K562 (cell line): ENCODE data around the gene NKIRAS1. TPM values are rescaled to one million over a fixed set of nuclear protein-coding genes. Genes with fewer than 3 reads are reported as not detected.

Source experiments
- DLX4 ChIP-seq: fragments of 250-450 bp; sonication (Bioruptor Pico); IDR thresholded peaks from 2 replicates; pipeline ENCODE4 v1.6.1; 2021; ENCODE audit warnings: mild to moderate bottlenecking
- E2F6 ChIP-seq, 2 experiments: IDR thresholded peaks; 2 replicates each; pipeline ENCODE4 v1.6.1; 2011; ENCODE audit warnings: borderline replicate concordance in 1 of 2, control low read depth in 1 of 2, low read depth in 1 of 2, low read length in 1 of 2, mild to moderate bottlenecking in 1 of 2, mixed read lengths in 1 of 2, moderate library complexity in 1 of 2; ENCODE audit not compliant: insufficient read depth in 1 of 2, insufficient read length in 1 of 2, poor library complexity in 1 of 2, severe bottlenecking in 1 of 2; ENCODE audit errors: extremely low read depth in 1 of 2
- HMG20B ChIP-seq: fragments of 250-450 bp; sonication (Bioruptor Pico); IDR thresholded peaks from 2 replicates; pipeline ENCODE4 v1.5.0; 2021; ENCODE audit warnings: mild to moderate bottlenecking
- MYC ChIP-seq, 2 experiments: fragments of 250-450 bp in 1 of 2; sonication (Bioruptor Pico) in 1 of 2; IDR thresholded peaks; 2 replicates each; pipeline versions ENCODE4 v1.5.1 to v1.6.1; 2012 to 2021; ENCODE audit warnings: low read depth in 2 of 2, borderline replicate concordance in 1 of 2, improper control_type of control experiment in 1 of 2, low read length in 1 of 2, mild to moderate bottlenecking in 1 of 2, moderate library complexity in 1 of 2
- RREB1 ChIP-seq: fragments of 250-450 bp; sonication (Bioruptor Pico); IDR thresholded peaks from 2 replicates; pipeline ENCODE4 v1.4.0; 2020
- SLC30A9 ChIP-seq: fragments of 250-450 bp; sonication (Bioruptor Pico); IDR thresholded peaks from 2 replicates; pipeline ENCODE4 v1.8.0; 2022; ENCODE audit warnings: mild to moderate bottlenecking, moderate library complexity
- TAF15 ChIP-seq: fragments of 200-400 bp; formaldehyde crosslinking; IDR thresholded peaks from 2 replicates; pipeline ENCODE4 v1.6.1; 2017; ENCODE audit warnings: mild to moderate bottlenecking, low read depth, low read length, moderate library complexity
- ZNF217 ChIP-seq: sonication (generic); formaldehyde crosslinking; IDR thresholded peaks from 2 replicates; pipeline ENCODE4 v1.8.0; 2022; ENCODE audit warnings: mild to moderate bottlenecking, missing genetic modification reagents
- ZNF354B ChIP-seq: fragments of 250-450 bp; sonication (Bioruptor Pico); IDR thresholded peaks from 2 replicates; pipeline ENCODE4 v1.4.0; 2020
- ZNF449 ChIP-seq: fragments of 250-450 bp; sonication (Bioruptor Pico); IDR thresholded peaks from 2 replicates; pipeline ENCODE4 v1.8.0; 2022; ENCODE audit warnings: moderate library complexity, mild to moderate bottlenecking, inconsistent platforms
- ZNF511 ChIP-seq: sonication (generic); formaldehyde crosslinking; IDR thresholded peaks from 2 replicates; pipeline ENCODE4 v1.8.0; 2022; ENCODE audit warnings: mild to moderate bottlenecking, missing genetic modification reagents
- ZNF696 ChIP-seq: fragments of 250-450 bp; sonication (Bioruptor Pico); conservative IDR thresholded peaks from 2 replicates; pipeline ENCODE4 v1.4.0; 2020; ENCODE audit warnings: mild to moderate bottlenecking, moderate library complexity
- polyA plus RNA-seq, 8 experiments: library from polyadenylated mRNA; depleted of rRNA in 4 of 8; stranded (reverse) in 5 of 8; unstranded in 3 of 8; fragments of >200 nt; fragmentation: Nextera tagmentation in 2 of 8; fragmentation: Illumina TruSeq in 1 of 8; extraction: Ambion mirVana in 2 of 8; extraction: Trizol in 1 of 8; gene quantifications; 2 replicates each; pipeline versions ENCODE4 v1.2.1 to v1.2.3, GENCODE V29; 2011 to 2014; ENCODE audit warnings: inconsistent platforms in 1 of 8, missing spikeins in 1 of 8
- total RNA-seq, 7 experiments: library from RNA; depleted of rRNA in 6 of 7; stranded (reverse); fragments of >200 nt in 6 of 7; fragmentation: Illumina TruSeq in 2 of 7; extraction: Trizol in 2 of 7; gene quantifications; 2 replicates each; pipeline versions ENCODE4 v1.2.1 to v1.2.3, GENCODE V29; 2011 to 2021; ENCODE audit warnings: low replicate concordance in 1 of 7

Gene NKIRAS1
- total and polyA plus RNA-seq, 9 of the 15 experiments (the other 6 are each of a cell fraction or from before 2014, with no cell fraction given), result 5.1 to 10.3 (median 6.3) TPM

- TF ChIP-seq E2F6 (IDR thresholded peaks at IDR 0.05; ENCODE audit: borderline replicate concordance in 1 of 2, extremely low read depth in 1 of 2, insufficient read depth in 1 of 2, insufficient read length in 1 of 2, low read depth in 1 of 2, low read length in 1 of 2, poor library complexity in 1 of 2, severe bottlenecking in 1 of 2) (no peak), SLC30A9 (CRISPR knock-in tag) (no peak), HMG20B (no peak), DLX4 (CRISPR knock-in tag) (no peak), MYC (IDR thresholded peaks at IDR 0.05; ENCODE audit: low read depth, low read length) (0 out of 2 replicates have a peak, but pooled peaks have one; percentile 4), MYC (CRISPR knock-in tag; IDR thresholded peaks at IDR 0.05; ENCODE audit: borderline replicate concordance, low read depth) (no peak), ZNF696 (CRISPR knock-in tag) (no peak), TAF15 (no peak), RREB1 (CRISPR knock-in tag) (no peak), ZNF354B (CRISPR knock-in tag) (no peak), ZNF217 (CRISPR knock-in tag) (no peak), ZNF449 (no peak), ZNF511 (CRISPR knock-in tag) (no peak)
- TF ChIP-seq, all 486 proteins: peak for 9
Observed at GRCh38 chr3:23944007-23944783, 27.4 kb upstream of the NKIRAS1 start (continued).
